IMR-90 (cell line): ENCODE measurements around the gene CAMLG. TPM values are rescaled to one million over a fixed set of nuclear protein-coding genes. Genes with fewer than 3 reads are reported as not detected.

ENCODE experiments used
- ATAC-seq: fragments of 200-7000 bp; cut with Tn5 transposase; 2 replicates; pipeline ENCODE4 v1.9.1; 2020; ENCODE audit warnings: low read depth, mild to moderate bottlenecking, moderate library complexity
- BruUV-seq: library from RNA; stranded (reverse); fragments of 400-500 nt; replicated peaks from 2 replicates; lab custom pipeline; 2021; lab: Mats Ljungman, UMichigan
- CTCF ChIA-PET: fragments of 300-600 bp; formaldehyde crosslinking; extraction: SDS; loops from one replicate; lab custom pipeline; 2021; ENCODE audit warnings: antibody characterized with exemption; lab: Yijun Ruan, JAX
- POLR2A ChIA-PET: fragments of 300-600 bp; sonication (Branson Sonifier 250); formaldehyde crosslinking; loops from one replicate; lab custom pipeline; 2022; ENCODE audit warnings: antibody characterized with exemption; ENCODE audit not compliant: unreplicated experiment; lab: Charles Lee
- DNase-seq: peaks from one replicate; pipeline ENCODE4 v3.0.0; 2013
- H2AFZ ChIP-seq: replicated peaks from 2 replicates; pipeline ENCODE3; 2013; ENCODE audit warnings: low read length, mild to moderate bottlenecking; ENCODE audit not compliant: poor library complexity
- H2AK5ac ChIP-seq: 2 replicates; pipeline ENCODE4 v1.6.1; 2013; ENCODE audit warnings: low read depth, low read length, inconsistent platforms
- H2AK9ac ChIP-seq: replicated peaks from 2 replicates; pipeline ENCODE3; 2013; ENCODE audit warnings: mild to moderate bottlenecking, low read depth, low read length, moderate library complexity; ENCODE audit not compliant: poor library complexity
- H2BK120ac ChIP-seq: 2 replicates; pipeline ENCODE4 v1.6.1; 2013; ENCODE audit warnings: low read depth, low read length, inconsistent platforms
- H2BK15ac ChIP-seq: 3 replicates; pipeline ENCODE4 v1.6.1; 2013; ENCODE audit warnings: low read depth, low read length, inconsistent platforms
- H2BK20ac ChIP-seq: 2 replicates; pipeline ENCODE4 v1.6.1; 2013; ENCODE audit warnings: low read depth, mild to moderate bottlenecking, inconsistent platforms, low read length, moderate library complexity
- H2BK5ac ChIP-seq: 2 replicates; pipeline ENCODE4 v1.6.1; 2013; ENCODE audit warnings: mild to moderate bottlenecking, low read depth, low read length, inconsistent platforms; ENCODE audit not compliant: poor library complexity, severe bottlenecking
- H3K14ac ChIP-seq: replicated peaks from 2 replicates; pipeline ENCODE4 v1.6.1; 2013; ENCODE audit warnings: low read depth, low read length, inconsistent platforms
- H3K18ac ChIP-seq: 2 replicates; pipeline ENCODE4 v1.6.1; 2013; ENCODE audit warnings: low read depth, low read length, control low read depth
- H3K23ac ChIP-seq: 2 replicates; pipeline ENCODE4 v1.6.1; 2013; ENCODE audit warnings: low read depth, low read length, inconsistent platforms
- H3K27ac ChIP-seq: 2 replicates; pipeline ENCODE4 v1.5.1; 2013; ENCODE audit warnings: mild to moderate bottlenecking, control low read depth, low read length; ENCODE audit not compliant: insufficient read depth
- H3K27me3 ChIP-seq: 2 replicates; pipeline ENCODE4 v1.6.1; 2013; ENCODE audit warnings: low read length; ENCODE audit not compliant: control insufficient read depth, insufficient read depth
- H3K36me3 ChIP-seq: 2 replicates; pipeline ENCODE4 v1.6.1; 2013; ENCODE audit warnings: low read length, mixed read lengths; ENCODE audit not compliant: control insufficient read depth, insufficient read depth
- H3K4ac ChIP-seq: 2 replicates; pipeline ENCODE4 v1.6.1; 2013; ENCODE audit warnings: low read depth, low read length, inconsistent platforms
- H3K4me1 ChIP-seq: 2 replicates; pipeline ENCODE4 v1.6.1; 2013; ENCODE audit warnings: low read length, mixed read lengths; ENCODE audit not compliant: control insufficient read depth, insufficient read depth
- H3K4me2 ChIP-seq: 2 replicates; pipeline ENCODE4 v1.6.1; 2013; ENCODE audit warnings: low read depth, mild to moderate bottlenecking, control low read depth, low read length, moderate library complexity
- H3K4me3 ChIP-seq: 2 replicates; pipeline ENCODE4 v1.5.1; 2013; ENCODE audit warnings: low read depth, mild to moderate bottlenecking, control low read depth, low read length, moderate library complexity; ENCODE audit not compliant: insufficient read depth
- H3K56ac ChIP-seq: 2 replicates; pipeline ENCODE4 v1.6.1; 2013; ENCODE audit warnings: low read length, inconsistent platforms; ENCODE audit not compliant: insufficient read depth; ENCODE audit errors: extremely low read depth
- H3K79me1 ChIP-seq, 2 experiments: 2 replicates each; pipeline ENCODE4 v1.6.1; 2013; ENCODE audit warnings: low read length in 2 of 2, inconsistent platforms in 1 of 2, low read depth in 1 of 2
- H3K9ac ChIP-seq: 2 replicates; pipeline ENCODE4 v1.6.1; 2013; ENCODE audit warnings: low read depth, low read length, control low read depth
- H3K9me1 ChIP-seq: 2 replicates; pipeline ENCODE4 v1.6.1; 2013; ENCODE audit warnings: low read length, inconsistent platforms; ENCODE audit not compliant: insufficient read depth
- H3K9me3 ChIP-seq: 2 replicates; pipeline ENCODE4 v1.6.1; 2013; ENCODE audit warnings: low read length; ENCODE audit not compliant: control insufficient read depth, insufficient read depth
- H4K20me1 ChIP-seq: 2 replicates; pipeline ENCODE4 v1.6.1; 2013; ENCODE audit warnings: low read length, inconsistent platforms; ENCODE audit not compliant: insufficient read depth
- H4K5ac ChIP-seq: 2 replicates; pipeline ENCODE4 v1.6.1; 2013; ENCODE audit warnings: mild to moderate bottlenecking, low read depth, low read length, control low read depth
- H4K8ac ChIP-seq, 2 experiments: 2 replicates each; pipeline ENCODE4 v1.6.1; 2013; ENCODE audit warnings: low read depth in 2 of 2, low read length in 2 of 2, control low read depth in 1 of 2, inconsistent platforms in 1 of 2
- H4K91ac ChIP-seq: 2 replicates; pipeline ENCODE4 v1.6.1; 2013; ENCODE audit warnings: low read depth, low read length, inconsistent platforms; ENCODE audit not compliant: insufficient read depth
- BHLHE40 ChIP-seq: fragments of 150-350 bp; IDR thresholded peaks from 2 replicates; pipeline ENCODE4 v1.6.1; 2016; ENCODE audit warnings: mild to moderate bottlenecking, low read depth, low read length
- CEBPB ChIP-seq: IDR thresholded peaks from 2 replicates; pipeline ENCODE4 v1.6.1; 2012; ENCODE audit warnings: low read depth, low read length, improper control_type of control experiment
- CHD1 ChIP-seq: IDR thresholded peaks from 2 replicates; pipeline ENCODE4 v1.6.1; 2012; ENCODE audit warnings: low read depth, low read length, improper control_type of control experiment
- FOS ChIP-seq: fragments of 150-350 bp; IDR thresholded peaks from 2 replicates; pipeline ENCODE4 v1.6.1; 2016; ENCODE audit warnings: low read depth, low read length
- MAFK ChIP-seq: IDR thresholded peaks from 2 replicates; pipeline ENCODE4 v1.6.1; 2012; ENCODE audit warnings: low read depth, low read length, improper control_type of control experiment
- MAZ ChIP-seq: IDR thresholded peaks from 2 replicates; pipeline ENCODE4 v1.6.1; 2012; ENCODE audit warnings: low read depth, mild to moderate bottlenecking, low read length, improper control_type of control experiment, moderate library complexity, borderline replicate concordance
- MXI1 ChIP-seq: IDR thresholded peaks from 2 replicates; pipeline ENCODE4 v1.6.1; 2012; ENCODE audit warnings: low read depth, mild to moderate bottlenecking, low read length, moderate library complexity, borderline replicate concordance
- NFE2L2 ChIP-seq: fragments of 150-350 bp; IDR thresholded peaks from 2 replicates; pipeline ENCODE4 v1.6.1; 2016; ENCODE audit warnings: low read depth, mild to moderate bottlenecking, low read length
- POLR2A ChIP-seq: IDR thresholded peaks from 2 replicates; pipeline ENCODE4 v1.6.1; 2012; ENCODE audit warnings: mild to moderate bottlenecking, low read depth, low read length
- RAD21 ChIP-seq: IDR thresholded peaks from 2 replicates; pipeline ENCODE4 v1.6.1; 2012; ENCODE audit warnings: low read length, improper control_type of control experiment
- RCOR1 ChIP-seq: IDR thresholded peaks from 2 replicates; pipeline ENCODE4 v1.6.1; 2012; ENCODE audit warnings: mild to moderate bottlenecking, low read length, improper control_type of control experiment; ENCODE audit not compliant: insufficient replicate concordance
- RFX5 ChIP-seq: IDR thresholded peaks from 2 replicates; pipeline ENCODE4 v1.8.0; 2012; ENCODE audit warnings: low read depth, mild to moderate bottlenecking, low read length, moderate library complexity
- SMC3 ChIP-seq: fragments of 150-350 bp; IDR thresholded peaks from 2 replicates; pipeline ENCODE4 v1.6.1; 2016; ENCODE audit warnings: low read depth, mild to moderate bottlenecking, antibody characterized with exemption, low read length, moderate library complexity
- WGBS, 2 experiments: methylation state at CpG; one replicate each; pipeline versions ENCODE4 v1.1.5 to v1.1.7; 2013; ENCODE audit warnings: missing lambda C conversion rate in 2 of 2; ENCODE audit not compliant: insufficient read length in 1 of 2; ENCODE audit errors: extremely low coverage in 2 of 2; 5-methylcytosine and 5-hydroxymethylcytosine counted together
- dilution Hi-C: fragments of 300-500 bp; cut with HindIII; formaldehyde crosslinking; loops from one replicate; pipeline ENCODE4 v1.14.3; 2018; ENCODE audit warnings: low sequenced_read_pairs; ENCODE audit not compliant: unreplicated experiment
- in situ Hi-C: fragments of 300-500 bp; cut with MboI; formaldehyde crosslinking; loops from 3 replicates; pipeline ENCODE4 v1.14.3; 2019; ENCODE audit warnings: low sequenced_read_pairs, inconsistent platforms, mixed read lengths
- intact Hi-C: fragments of 100-400 bp; cut with micrococcal nuclease; formaldehyde crosslinking; loops from 2 replicates; pipeline ENCODE4 v1.10.0; 2022
- polyA plus RNA-seq, 3 experiments: library from polyadenylated mRNA; depleted of rRNA; stranded (reverse); fragments of >200 nt; gene quantifications; 2 replicates each; pipeline ENCODE4 v1.2.3, GENCODE V29; 2012; ENCODE audit warnings: low replicate concordance in 1 of 3
- total RNA-seq: library from RNA; depleted of rRNA; stranded (reverse); fragments of >200 nt; gene quantifications from 2 replicates; pipeline ENCODE4 v1.2.3, GENCODE V29; 2012
- TF ChIP-seq, protein P1 (sequence below): conservative IDR thresholded peaks from 2 replicates; pipeline ENCODE4 v1.5.1; 2012; ENCODE audit warnings: mild to moderate bottlenecking, low read depth, low read length, improper control_type of control experiment
- TF ChIP-seq, protein P2 (sequence below): fragments of 150-350 bp; IDR thresholded peaks from 2 replicates; pipeline ENCODE4 v1.6.1; 2016; ENCODE audit warnings: low read depth, mild to moderate bottlenecking, low read length, moderate library complexity, borderline replicate concordance
- TF ChIP-seq, protein P3 (sequence below): fragments of 150-350 bp; IDR thresholded peaks from 2 replicates; pipeline ENCODE4 v1.6.1; 2017; ENCODE audit warnings: mild to moderate bottlenecking, antibody characterized with exemption, low read length, low read depth

Gene CAMLG
- total and polyA plus RNA-seq, 2 of the 4 experiments (the other 2 are of a cell fraction): 11.9 to 13.1 TPM

DNA sequence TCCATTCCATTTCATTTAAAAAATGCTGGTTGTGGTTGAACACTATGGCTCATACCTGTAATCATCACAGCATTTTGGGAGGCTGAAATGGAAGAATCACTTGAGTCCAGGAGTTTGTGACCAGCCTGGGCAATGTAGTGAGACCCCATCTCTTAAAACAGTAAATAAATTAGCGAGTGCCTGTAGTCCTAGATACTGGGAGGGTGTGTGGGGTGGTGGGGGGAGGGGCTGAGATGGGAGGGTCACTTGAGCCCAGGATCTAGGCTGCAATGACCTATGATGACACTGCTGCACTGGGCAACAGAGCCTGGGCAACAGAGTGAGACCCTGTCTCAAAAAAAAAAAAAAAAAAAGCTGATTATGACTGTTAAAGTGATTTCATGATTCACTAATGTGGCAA is 49.3 kb downstream of the CAMLG start:
- H3K18ac ChIP-seq: no peak overlapping the region
- H3K4me2 ChIP-seq: no peak overlapping the region
- no peak overlapping the region for H3K4ac ChIP-seq
- H2AK9ac ChIP-seq: no peak overlapping the region
- CTCF ChIA-PET: no interaction called here
- no peak overlapping the region for H2AFZ ChIP-seq
- intact Hi-C loops (loop anchor here (5.0 kb wide), 1 partner anchor 35 kb away; no protein-coding TSS in a partner anchor), in situ Hi-C loops (no loop called here), dilution Hi-C loops (no loop called here)
- no peak overlapping the region for H4K91ac ChIP-seq
- H3K14ac ChIP-seq: no peak overlapping the region
- H3K36me3 ChIP-seq: peaks cover 33% of the 10 kb centered on the region
- ATAC-seq: no peak
- no peak overlapping the region for H2AK5ac ChIP-seq
- no peak overlapping the region for H3K9ac ChIP-seq
- H2BK15ac ChIP-seq: no peak overlapping the region
- no peak overlapping the region for H4K5ac ChIP-seq
- H2BK20ac ChIP-seq: no peak overlapping the region
- H4K8ac ChIP-seq: no peak overlapping the region
- H2BK120ac ChIP-seq: no peak overlapping the region
- no TSS peak for BruUV-seq
- no peak overlapping the region for H3K23ac ChIP-seq
- H3K79me1 ChIP-seq: peaks cover 8 to 10% of the 10 kb centered on the region in 2 experiments; a peak in 3 of 4 replicates
- no peaks in the 10 kb centered on the region for H3K9me1 ChIP-seq
- no CpG with 5 or more reads among the region's 1 CpG for WGBS, 2 experiments
- POLR2A ChIA-PET: no interaction called here
- TF ChIP-seq MAFK (no peak), MAZ (no peak), POLR2A (no peak), BHLHE40 (no peak), RAD21 (no peak), NFE2L2 (no peak), CEBPB (no peak), RCOR1 (no peak), MXI1 (no peak), FOS (no peak), SMC3 (no peak), CHD1 (no peak), RFX5 (no peak)
- TF ChIP-seq, protein P1, sequence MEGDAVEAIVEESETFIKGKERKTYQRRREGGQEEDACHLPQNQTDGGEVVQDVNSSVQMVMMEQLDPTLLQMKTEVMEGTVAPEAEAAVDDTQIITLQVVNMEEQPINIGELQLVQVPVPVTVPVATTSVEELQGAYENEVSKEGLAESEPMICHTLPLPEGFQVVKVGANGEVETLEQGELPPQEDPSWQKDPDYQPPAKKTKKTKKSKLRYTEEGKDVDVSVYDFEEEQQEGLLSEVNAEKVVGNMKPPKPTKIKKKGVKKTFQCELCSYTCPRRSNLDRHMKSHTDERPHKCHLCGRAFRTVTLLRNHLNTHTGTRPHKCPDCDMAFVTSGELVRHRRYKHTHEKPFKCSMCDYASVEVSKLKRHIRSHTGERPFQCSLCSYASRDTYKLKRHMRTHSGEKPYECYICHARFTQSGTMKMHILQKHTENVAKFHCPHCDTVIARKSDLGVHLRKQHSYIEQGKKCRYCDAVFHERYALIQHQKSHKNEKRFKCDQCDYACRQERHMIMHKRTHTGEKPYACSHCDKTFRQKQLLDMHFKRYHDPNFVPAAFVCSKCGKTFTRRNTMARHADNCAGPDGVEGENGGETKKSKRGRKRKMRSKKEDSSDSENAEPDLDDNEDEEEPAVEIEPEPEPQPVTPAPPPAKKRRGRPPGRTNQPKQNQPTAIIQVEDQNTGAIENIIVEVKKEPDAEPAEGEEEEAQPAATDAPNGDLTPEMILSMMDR: no peak
- TF ChIP-seq, protein P2, sequence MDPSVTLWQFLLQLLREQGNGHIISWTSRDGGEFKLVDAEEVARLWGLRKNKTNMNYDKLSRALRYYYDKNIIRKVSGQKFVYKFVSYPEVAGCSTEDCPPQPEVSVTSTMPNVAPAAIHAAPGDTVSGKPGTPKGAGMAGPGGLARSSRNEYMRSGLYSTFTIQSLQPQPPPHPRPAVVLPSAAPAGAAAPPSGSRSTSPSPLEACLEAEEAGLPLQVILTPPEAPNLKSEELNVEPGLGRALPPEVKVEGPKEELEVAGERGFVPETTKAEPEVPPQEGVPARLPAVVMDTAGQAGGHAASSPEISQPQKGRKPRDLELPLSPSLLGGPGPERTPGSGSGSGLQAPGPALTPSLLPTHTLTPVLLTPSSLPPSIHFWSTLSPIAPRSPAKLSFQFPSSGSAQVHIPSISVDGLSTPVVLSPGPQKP: no peak
- TF ChIP-seq, protein P3, sequence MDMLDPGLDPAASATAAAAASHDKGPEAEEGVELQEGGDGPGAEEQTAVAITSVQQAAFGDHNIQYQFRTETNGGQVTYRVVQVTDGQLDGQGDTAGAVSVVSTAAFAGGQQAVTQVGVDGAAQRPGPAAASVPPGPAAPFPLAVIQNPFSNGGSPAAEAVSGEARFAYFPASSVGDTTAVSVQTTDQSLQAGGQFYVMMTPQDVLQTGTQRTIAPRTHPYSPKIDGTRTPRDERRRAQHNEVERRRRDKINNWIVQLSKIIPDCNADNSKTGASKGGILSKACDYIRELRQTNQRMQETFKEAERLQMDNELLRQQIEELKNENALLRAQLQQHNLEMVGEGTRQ: no peak
- H3K4me1 ChIP-seq: peaks cover 8% of the 10 kb centered on the region
- no peak overlapping the region for H3K56ac ChIP-seq
- no peaks in the 10 kb centered on the region for H3K9me3 ChIP-seq
- no peak overlapping the region for H3K27ac ChIP-seq
- H4K20me1 ChIP-seq: peaks cover 18% of the 10 kb centered on the region; the same call in 1 of the 2 replicates
- H3K27me3 ChIP-seq: no peaks in the 10 kb centered on the region
- no peak overlapping the region for H2BK5ac ChIP-seq
- no peak overlapping the region for H3K4me3 ChIP-seq
- DNase-seq: no peak
